ENCODE data around the gene MYO5A.
"Not testable (repeated sequence)": the region's sequence is repeated elsewhere in the genome, so short reads cannot be mapped to it uniquely, and the experiment has no call there.

The MYO5A gene

GRCh38 chr15:52492132-52492531, 36.5 kb downstream of the MYO5A start:
- no peak for TF ChIP-seq CTCF (IDR thresholded peaks at IDR 0.05; ENCODE audit: low read depth, low read length)
- H3K4me3 ChIP-seq (ENCODE audit: low read depth, low read length): no peak overlapping the region

GRCh38 chr15:52491472-52491871, 37.2 kb downstream of the MYO5A start:
- TF ChIP-seq CTCF (IDR thresholded peaks at IDR 0.05; ENCODE audit: low read depth, low read length): no peak
- H3K4me3 ChIP-seq (ENCODE audit: low read depth, low read length): no peak overlapping the region

GRCh38 chr15:52489430-52489829, 39.2 kb downstream of the MYO5A start:
- H3K4me3 ChIP-seq (ENCODE audit: low read depth, low read length): not testable (repeated sequence)

- no peak overlapping the region for H3K4me3 ChIP-seq (ENCODE audit: low read depth, low read length)
- TF ChIP-seq CTCF (IDR thresholded peaks at IDR 0.05; ENCODE audit: low read depth, low read length): no peak
Observed at GRCh38 chr15:52488830-52489229, 39.9 kb downstream of the MYO5A start.

GRCh38 chr15:52486003-52486996, 42.4 kb downstream of the MYO5A start:
- H3K4me3 ChIP-seq (ENCODE audit: low read depth, low read length): no peak overlapping the region
- no peak for TF ChIP-seq CTCF (IDR thresholded peaks at IDR 0.05; ENCODE audit: low read depth, low read length)

GRCh38 chr15:52485290-52485689, 43.4 kb downstream of the MYO5A start:
- no peak for TF ChIP-seq CTCF (IDR thresholded peaks at IDR 0.05; ENCODE audit: low read depth, low read length)
- H3K4me3 ChIP-seq (ENCODE audit: low read depth, low read length): no peak overlapping the region

GRCh38 chr15:52483707-52484106, 45.0 kb downstream of the MYO5A start:
- no peak for TF ChIP-seq CTCF (IDR thresholded peaks at IDR 0.05; ENCODE audit: low read depth, low read length)
- H3K4me3 ChIP-seq (ENCODE audit: low read depth, low read length): no peak overlapping the region

All from WI38 (cell line).